ENCODE results near the gene TMEM243. TPM values are rescaled to one million over a fixed set of nuclear protein-coding genes. Genes with fewer than 3 reads are reported as not detected.
"Not testable (repeated sequence)": the region's sequence is repeated elsewhere in the genome, so short reads cannot be mapped to it uniquely, and the experiment has no call there.

TMEM243 gene
- total RNA-seq, 4 donors from 2014 or later, result 122 to 142 (median 133) TPM

GRCh38 chr7:87212498-87212897 lies 7.0 kb downstream of the TMEM243 start:
- Histone ChIP-seq H3K4me1 (peaks cover 48 to 65% of the 10 kb centered on the region in 2 donors), H3K36me3 (no peaks in the 10 kb centered on the region), H3K4me3 (replicated peaks in 1 of 3) (no peak overlapping the region), H3K9me3 (no peaks in the 10 kb centered on the region), H3K27ac (peak overlapping the region in 2 of 3 donors; percentile 19 to 40), H3K27me3 (no peaks in the 10 kb centered on the region)
- WGBS, 2 donors, result 68 to 85% methylated on average over 1 of the region's 1 CpG
- no peak for DNase-seq
- no peak for TF ChIP-seq CTCF (IDR thresholded peaks at IDR 0.05)
- intact Hi-C loops (cut with DNase I), result no loop called here

- intact Hi-C loops (cut with DNase I), result no loop called here
- Histone ChIP-seq H3K4me3 (replicated peaks in 1 of 3) (no peak overlapping the region), H3K27ac (no peak overlapping the region), H3K27me3 (no peaks in the 10 kb centered on the region), H3K9me3 (no peaks in the 10 kb centered on the region), H3K4me1 (peaks cover 32 to 50% of the 10 kb centered on the region in 2 donors), H3K36me3 (no peaks in the 10 kb centered on the region)
- no peak for TF ChIP-seq POLR2A (IDR thresholded peaks at IDR 0.05)
- no peak for TF ChIP-seq CTCF (IDR thresholded peaks at IDR 0.05)
- no peak for DNase-seq
- 95 to 100% methylated on average over 3 of the region's 3 CpGs for WGBS, 2 donors
Observed at GRCh38 chr7:87210506-87210905, 9.0 kb downstream of the TMEM243 start.

GRCh38 chr7:87209295-87209924 lies 10.1 kb downstream of the TMEM243 start:
- H3K9me3 ChIP-seq, result no peaks in the 10 kb centered on the region
- no peaks in the 10 kb centered on the region for H3K36me3 ChIP-seq
- TF ChIP-seq POLR2A (IDR thresholded peaks at IDR 0.05) (no peak), CTCF (IDR thresholded peaks at IDR 0.05) (no peak)
- no peak overlapping the region for H3K4me3 ChIP-seq (replicated peaks in 1 of 3)
- H3K4me1 ChIP-seq, result peaks cover 25 to 45% of the 10 kb centered on the region in 2 donors
- intact Hi-C loops (cut with DNase I), result no loop called here
- DNase-seq, result no peak
- 89 to 91% methylated on average over 17 to 18 of the region's 18 CpGs for WGBS, 2 donors
- no peaks in the 10 kb centered on the region for H3K27me3 ChIP-seq
- H3K27ac ChIP-seq, result no peak overlapping the region

GRCh38 chr7:87206361-87206760 lies 13.2 kb downstream of the TMEM243 start:
- DNase-seq, result no peak
- intact Hi-C loops (cut with DNase I), result no loop called here
- TF ChIP-seq POLR2A (IDR thresholded peaks at IDR 0.05), result no peak
- TF ChIP-seq CTCF (IDR thresholded peaks at IDR 0.05), result no peak
- Histone ChIP-seq H3K4me1 (peaks cover 13 to 35% of the 10 kb centered on the region in 2 donors), H3K27me3 (no peaks in the 10 kb centered on the region), H3K9me3 (no peaks in the 10 kb centered on the region), H3K36me3 (no peaks in the 10 kb centered on the region), H3K4me3 (replicated peaks in 1 of 3) (no peak overlapping the region), H3K27ac (no peak overlapping the region)
- 96% methylated on average over 1 of the region's 1 CpG for WGBS, 2 donors

- intact Hi-C loops (cut with DNase I); H3K9me3 ChIP-seq; H3K27ac ChIP-seq; DNase-seq; H3K36me3 ChIP-seq; H3K4me3 ChIP-seq (replicated peaks in 1 of 3); H3K27me3 ChIP-seq: not testable (repeated sequence)
- WGBS, 2 donors, result 96 to 98% methylated on average over 3 of the region's 3 CpGs
- H3K4me1 ChIP-seq, result peaks cover 17 to 33% of the 10 kb centered on the region in 2 donors
Observed at GRCh38 chr7:87205701-87206100, 13.8 kb downstream of the TMEM243 start.

Measured in thyroid gland (tissue), 4 donors.